Measurements from ENCODE around the gene RAPGEF1. TPM values are rescaled to one million over a fixed set of nuclear protein-coding genes. Genes with fewer than 3 reads are reported as not detected.

The RAPGEF1 gene
- total RNA-seq, 3 donors from 2014 or later, result 67.1 to 103 (median 84.2) TPM

GRCh38 chr9:131740898-131741297 lies 1.0 kb upstream of the RAPGEF1 start:
- no peak for DNase-seq
- no peaks in the 10 kb centered on the region for H3K9me3 ChIP-seq
- no peak for ATAC-seq
- no peak overlapping the region for H3K4me3 ChIP-seq
- TF ChIP-seq CTCF (IDR thresholded peaks at IDR 0.05), result no peak
- H3K36me3 ChIP-seq (ENCODE audit: low read depth), result no peaks in the 10 kb centered on the region
- intact Hi-C loops (cut with DNase I, micrococcal nuclease), result loop anchor here (5.0 to 10.0 kb wide), 2 partner anchors 149 to 386 kb away; no protein-coding TSS in a partner anchor
- H3K4me1 ChIP-seq (ENCODE audit: low read depth), result peaks cover 28% of the 10 kb centered on the region

- Histone ChIP-seq H3K4me3 (peak overlapping the region; percentile 50), H3K36me3 (ENCODE audit: low read depth) (no peaks in the 10 kb centered on the region), H3K9me3 (no peaks in the 10 kb centered on the region), H3K4me1 (ENCODE audit: low read depth) (peaks cover 42% of the 10 kb centered on the region)
- no peak for TF ChIP-seq CTCF (IDR thresholded peaks at IDR 0.05)
- DNase-seq (peak in 2 of 3 donors; percentile 51 to 75), ATAC-seq (peak; percentile 33)
- intact Hi-C loops (cut with DNase I, micrococcal nuclease), result loop anchor here in 1 of 2 donors (10.0 kb wide), 1 partner anchor 65 kb away; no protein-coding TSS in a partner anchor
Measured at GRCh38 chr9:131739133-131739958, 530 bp downstream of the RAPGEF1 start.

GRCh38 chr9:131738293-131739132 lies 1.4 kb downstream of the RAPGEF1 start:
- peak; percentile 43 for ATAC-seq
- no peak for TF ChIP-seq CTCF (IDR thresholded peaks at IDR 0.05)
- H3K36me3 ChIP-seq (ENCODE audit: low read depth), result no peaks in the 10 kb centered on the region
- intact Hi-C loops (cut with DNase I, micrococcal nuclease), result loop anchor here in 1 of 2 donors (10.0 kb wide), 1 partner anchor 64 kb away; no protein-coding TSS in a partner anchor
- peaks cover 50% of the 10 kb centered on the region for H3K4me1 ChIP-seq (ENCODE audit: low read depth)
- no peaks in the 10 kb centered on the region for H3K9me3 ChIP-seq
- peak in 2 of 3 donors; percentile 65 to 67 for DNase-seq
- peak overlapping the region; percentile 50 for H3K4me3 ChIP-seq

- DNase-seq (no peak), ATAC-seq (no peak)
- Histone ChIP-seq H3K4me1 (ENCODE audit: low read depth) (peaks cover 53% of the 10 kb centered on the region), H3K36me3 (ENCODE audit: low read depth) (no peaks in the 10 kb centered on the region), H3K9me3 (no peaks in the 10 kb centered on the region), H3K4me3 (no peak overlapping the region)
- intact Hi-C loops (cut with DNase I, micrococcal nuclease), result loop anchor here in 1 of 2 donors (10.0 kb wide), 1 partner anchor 63 kb away; no protein-coding TSS in a partner anchor
- no peak for TF ChIP-seq CTCF (IDR thresholded peaks at IDR 0.05)
Measured at GRCh38 chr9:131737426-131737825, 2.5 kb downstream of the RAPGEF1 start.

GRCh38 chr9:131736431-131736830 lies 3.4 kb downstream of the RAPGEF1 start:
- no peak for TF ChIP-seq CTCF (IDR thresholded peaks at IDR 0.05)
- no peaks in the 10 kb centered on the region for H3K36me3 ChIP-seq (ENCODE audit: low read depth)
- no peaks in the 10 kb centered on the region for H3K9me3 ChIP-seq
- peaks cover 63% of the 10 kb centered on the region for H3K4me1 ChIP-seq (ENCODE audit: low read depth)
- ATAC-seq (no peak), DNase-seq (no peak)
- intact Hi-C loops (cut with DNase I, micrococcal nuclease), result loop anchor here in 1 of 2 donors (10.0 kb wide), 1 partner anchor 62 kb away; no protein-coding TSS in a partner anchor
- H3K4me3 ChIP-seq, result no peak overlapping the region

Data from mucosa of descending colon (tissue), 3 donors.